GM18511 (cell line): ENCODE data around the gene TOMM7.
"Not testable (repeated sequence)": the region's sequence is repeated elsewhere in the genome, so short reads cannot be mapped to it uniquely, and the experiment has no call there.

Experiments used
- ATAC-seq: cut with Tn5 transposase; IDR thresholded peaks from one replicate; pipeline ENCODE4 v1.9.1; 2021; ENCODE audit warnings: mild to moderate bottlenecking, moderate library complexity; ENCODE audit not compliant: unreplicated experiment

The TOMM7 gene

GRCh38 chr7:22854158-22855048, 31.8 kb upstream of the TOMM7 start:
- ATAC-seq = peak; percentile 86

GRCh38 chr7:22853674-22854157, 31.1 kb upstream of the TOMM7 start:
- peak; percentile 34 for ATAC-seq

GRCh38 chr7:22853138-22853537, 30.5 kb upstream of the TOMM7 start:
- no peak for ATAC-seq

GRCh38 chr7:22851145-22851544, 28.5 kb upstream of the TOMM7 start:
- no peak for ATAC-seq

- ATAC-seq = not testable (repeated sequence)
Observed at GRCh38 chr7:22850394-22850793, 27.7 kb upstream of the TOMM7 start.

- no peak for ATAC-seq
Observed at GRCh38 chr7:22849662-22850061, 27.0 kb upstream of the TOMM7 start.

- no peak for ATAC-seq
Observed at GRCh38 chr7:22849172-22849571, 26.5 kb upstream of the TOMM7 start.

- no peak for ATAC-seq
Observed at GRCh38 chr7:22846961-22847360, 24.3 kb upstream of the TOMM7 start.

GRCh38 chr7:22845221-22845834, 22.7 kb upstream of the TOMM7 start:
- ATAC-seq = no peak

GRCh38 chr7:22843681-22844309, 21.1 kb upstream of the TOMM7 start:
- no peak for ATAC-seq

GRCh38 chr7:22842973-22843372, 20.3 kb upstream of the TOMM7 start:
- no peak for ATAC-seq

GRCh38 chr7:22842383-22842941, 19.8 kb upstream of the TOMM7 start:
- no peak for ATAC-seq

- ATAC-seq = no peak
Observed at GRCh38 chr7:22841954-22842353, 19.3 kb upstream of the TOMM7 start.

GRCh38 chr7:22837308-22837707, 14.7 kb upstream of the TOMM7 start:
- ATAC-seq = no peak

- not testable (repeated sequence) for ATAC-seq
Observed at GRCh38 chr7:22836506-22836905, 13.9 kb upstream of the TOMM7 start.

- ATAC-seq = no peak
Observed at GRCh38 chr7:22833957-22834356, 11.3 kb upstream of the TOMM7 start.

GRCh38 chr7:22833113-22833855, 10.6 kb upstream of the TOMM7 start:
- ATAC-seq = no peak

- no peak for ATAC-seq
Observed at GRCh38 chr7:22832401-22832800, 9.8 kb upstream of the TOMM7 start.

- no peak for ATAC-seq
Observed at GRCh38 chr7:22831602-22832305, 9.1 kb upstream of the TOMM7 start.

GRCh38 chr7:22827563-22827962, 4.9 kb upstream of the TOMM7 start:
- no peak for ATAC-seq
